ENCODE results near the gene TNKS2. TPM values are rescaled to one million over a fixed set of nuclear protein-coding genes. Genes with fewer than 3 reads are reported as not detected.
"Not testable (repeated sequence)": the region's sequence is repeated elsewhere in the genome, so short reads cannot be mapped to it uniquely, and the experiment has no call there.

TNKS2 gene
- total RNA-seq, 2 donors from 2014 or later: 48.5 to 52.3 TPM

DNA sequence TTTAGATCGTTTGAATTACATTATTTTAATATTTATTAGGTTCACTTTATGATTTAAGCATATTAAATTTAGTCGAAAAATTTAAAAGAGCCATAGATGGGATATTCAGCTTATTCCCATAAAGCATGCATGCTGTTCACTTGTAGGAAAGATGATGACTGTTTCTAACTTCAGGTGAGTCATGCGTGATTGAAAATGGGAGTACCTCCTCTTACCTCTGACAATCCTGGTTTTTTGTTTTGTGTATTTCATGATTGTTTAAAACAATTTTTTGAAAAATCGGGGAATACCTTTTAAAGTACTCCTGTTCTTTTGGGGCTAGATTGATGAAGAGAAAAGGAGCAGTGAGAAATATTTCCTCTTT, 1.4 kb downstream of the TNKS2 start:
- Mint-ChIP-seq H3K27me3 (ENCODE audit: low read depth) (no peaks in the 10 kb centered on the region), H3K9me3 (no peaks in the 10 kb centered on the region), H3K36me3 (ENCODE audit: insufficient read depth in 2 of 2) (peaks cover 14 to 31% of the 10 kb centered on the region in 2 donors), H3K4me3 (peak overlapping the region; percentile 91 to 98), H3K27ac (peak overlapping the region; percentile 92), H3K4me1 (ENCODE audit: low read depth) (peaks cover 68% of the 10 kb centered on the region)
- peak; percentile 5 for DNase-seq
- no peak for ATAC-seq (replicated peaks in 1 of 2)

DNA sequence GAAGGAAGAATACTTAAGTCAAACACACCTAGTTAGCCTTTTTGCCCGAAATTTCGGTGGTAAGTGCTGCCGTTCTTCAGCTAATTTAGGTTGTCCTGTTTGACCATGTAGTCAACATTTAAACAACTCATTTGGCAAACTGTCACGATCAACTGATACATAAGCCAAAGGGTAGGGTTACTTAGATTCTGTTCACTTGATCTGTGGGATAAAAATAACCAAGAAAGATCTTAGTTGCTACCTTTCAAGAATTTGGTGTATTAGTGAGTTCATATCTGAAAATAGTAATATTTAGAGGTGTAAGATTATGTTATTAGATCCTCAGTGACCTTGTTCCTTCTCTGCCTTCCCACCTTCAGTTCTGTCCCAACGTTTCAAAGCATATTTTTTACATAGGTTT, 2.0 kb downstream of the TNKS2 start:
- peaks cover 70% of the 10 kb centered on the region for H3K4me1 Mint-ChIP-seq (ENCODE audit: low read depth)
- ATAC-seq (replicated peaks in 1 of 2) (no peak), DNase-seq (no peak)
- H3K36me3 Mint-ChIP-seq (ENCODE audit: insufficient read depth in 2 of 2): peaks cover 17 to 33% of the 10 kb centered on the region in 2 donors
- no peaks in the 10 kb centered on the region for H3K9me3 Mint-ChIP-seq
- peak overlapping the region; percentile 91 to 98 for H3K4me3 Mint-ChIP-seq
- peak overlapping the region; percentile 92 for H3K27ac Mint-ChIP-seq
- H3K27me3 Mint-ChIP-seq (ENCODE audit: low read depth): no peaks in the 10 kb centered on the region

DNA sequence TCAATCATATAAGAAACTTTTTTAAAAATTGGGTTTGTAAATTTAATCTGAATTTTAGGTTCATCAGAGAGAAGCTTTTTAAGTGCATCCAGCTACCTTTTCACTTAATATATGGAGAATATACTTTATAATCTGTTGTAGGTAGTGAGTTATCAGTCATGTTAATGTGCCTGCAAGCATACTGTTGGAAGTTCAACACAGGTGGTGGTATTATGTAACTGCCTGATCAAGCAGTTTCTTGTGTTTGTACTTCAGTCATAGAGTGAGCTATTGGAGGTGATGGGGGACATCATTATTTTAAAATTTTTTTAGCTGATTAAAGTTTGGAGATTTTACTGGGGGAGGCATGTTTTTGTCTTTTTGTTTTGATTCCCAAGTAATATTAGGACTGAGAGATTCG, 2.5 kb downstream of the TNKS2 start:
- Mint-ChIP-seq H3K36me3 (ENCODE audit: insufficient read depth in 2 of 2) (peaks cover 17 to 38% of the 10 kb centered on the region in 2 donors), H3K4me3 (peak overlapping the region; percentile 91 to 98), H3K4me1 (ENCODE audit: low read depth) (peaks cover 73% of the 10 kb centered on the region), H3K27me3 (ENCODE audit: low read depth) (no peaks in the 10 kb centered on the region), H3K9me3 (no peaks in the 10 kb centered on the region), H3K27ac (peak overlapping the region; percentile 92)
- DNase-seq (no peak), ATAC-seq (replicated peaks in 1 of 2) (no peak)

DNA sequence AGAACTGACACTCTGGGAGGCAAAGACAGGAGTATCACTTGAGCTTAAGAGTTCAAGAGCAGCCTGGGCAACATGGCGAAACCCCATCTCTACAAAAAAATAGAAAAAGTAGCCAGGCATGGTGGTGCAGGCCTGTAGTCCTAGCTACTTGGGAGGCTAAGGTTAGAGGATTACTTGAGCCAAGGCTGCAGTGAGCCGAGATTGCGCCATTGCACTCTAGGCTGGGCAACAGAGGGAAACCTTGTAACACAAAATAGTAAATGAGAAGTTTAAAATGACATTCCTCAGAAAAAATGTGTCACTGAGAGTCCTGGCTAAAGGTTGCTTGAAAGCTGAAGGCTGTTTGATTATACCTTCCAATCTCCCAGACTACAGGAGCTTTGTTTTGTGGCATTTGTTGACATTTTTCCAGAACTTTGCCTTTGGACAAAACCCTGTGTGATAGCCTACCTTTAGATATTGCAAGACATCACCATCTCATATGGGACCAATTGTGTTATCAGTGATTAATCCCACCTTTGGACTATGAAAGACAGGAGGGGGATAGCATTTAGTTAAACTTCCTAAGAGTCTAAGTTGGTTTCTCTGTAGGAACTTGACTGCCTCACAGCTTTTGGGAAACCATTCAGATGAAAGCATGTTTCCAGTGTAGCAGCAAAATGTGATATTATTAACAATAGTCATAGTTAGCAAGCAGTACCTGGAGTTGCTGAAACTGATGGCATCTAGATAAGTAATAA, 5.3 kb downstream of the TNKS2 start:
- DNase-seq (no peak), ATAC-seq (replicated peaks in 1 of 2) (no peak)
- H3K27me3 Mint-ChIP-seq (ENCODE audit: low read depth): no peaks in the 10 kb centered on the region
- no peak overlapping the region for H3K27ac Mint-ChIP-seq
- no peaks in the 10 kb centered on the region for H3K9me3 Mint-ChIP-seq
- peaks cover 14 to 41% of the 10 kb centered on the region in 2 donors for H3K36me3 Mint-ChIP-seq (ENCODE audit: insufficient read depth in 2 of 2)
- H3K4me3 Mint-ChIP-seq: no peak overlapping the region
- H3K4me1 Mint-ChIP-seq (ENCODE audit: low read depth): peaks cover 67% of the 10 kb centered on the region

DNA sequence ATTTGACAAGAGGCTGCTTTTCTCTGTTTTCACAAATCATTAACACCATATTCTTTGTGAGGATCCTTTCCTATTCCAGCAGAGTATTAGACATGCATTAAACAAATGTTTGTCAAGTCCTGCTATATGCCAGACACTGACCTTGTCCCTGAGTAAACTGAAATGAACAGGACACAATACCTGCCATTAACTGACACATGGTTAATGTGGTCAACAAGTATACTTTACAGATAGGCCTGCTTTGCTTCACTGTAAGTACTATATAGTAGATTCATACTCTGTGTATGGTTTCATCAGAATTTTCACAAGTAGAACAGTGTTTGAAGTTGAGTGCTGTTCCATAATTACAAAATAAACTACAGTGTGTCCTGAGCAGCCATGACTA, 5.9 kb downstream of the TNKS2 start:
- no peak for ATAC-seq (replicated peaks in 1 of 2)
- Mint-ChIP-seq H3K9me3 (no peaks in the 10 kb centered on the region), H3K27me3 (ENCODE audit: low read depth) (no peaks in the 10 kb centered on the region), H3K4me1 (ENCODE audit: low read depth) (peaks cover 72% of the 10 kb centered on the region), H3K4me3 (peak overlapping the region in 1 of 2 donors; percentile 20), H3K27ac (no peak overlapping the region), H3K36me3 (ENCODE audit: insufficient read depth in 2 of 2) (peaks cover 12 to 38% of the 10 kb centered on the region in 2 donors)
- DNase-seq: no peak

DNA sequence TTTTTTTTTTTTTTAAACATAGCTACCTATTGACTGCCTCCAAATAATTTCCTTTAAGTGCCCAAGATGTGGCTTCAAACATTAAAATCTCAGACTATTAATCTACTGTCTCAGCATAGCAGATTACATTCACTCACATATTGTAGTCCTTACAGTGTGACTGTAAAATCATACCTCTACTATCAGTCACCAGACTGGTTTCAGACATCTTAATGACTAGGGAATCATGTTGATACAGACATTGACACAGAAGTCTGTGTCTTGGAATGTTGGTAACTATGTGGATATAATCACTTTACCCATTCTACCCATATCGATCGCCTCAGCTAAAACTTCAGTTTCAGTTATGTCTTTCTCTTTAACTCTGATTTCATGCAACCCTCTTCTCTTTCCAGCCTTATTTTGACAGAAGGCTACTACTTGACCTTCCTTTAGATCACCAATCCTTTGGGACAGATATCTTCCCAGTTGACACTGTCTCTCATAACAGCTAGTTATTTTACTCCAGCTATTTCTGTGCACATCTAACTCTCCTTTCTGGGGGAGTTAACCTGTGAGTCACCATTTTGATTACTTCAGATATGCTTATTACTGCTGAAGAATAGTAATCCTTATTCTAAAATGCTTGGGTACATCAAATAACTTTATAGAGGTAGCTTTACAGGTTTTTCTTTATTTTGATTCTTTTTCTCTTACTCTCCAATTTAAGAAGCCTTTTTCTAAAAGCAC, 7.0 kb downstream of the TNKS2 start:
- Mint-ChIP-seq H3K27me3 (ENCODE audit: low read depth) (no peaks in the 10 kb centered on the region), H3K36me3 (ENCODE audit: insufficient read depth in 2 of 2) (peaks cover 9 to 31% of the 10 kb centered on the region in 2 donors), H3K27ac (peak overlapping the region; percentile 20), H3K4me1 (ENCODE audit: low read depth) (peaks cover 72% of the 10 kb centered on the region), H3K9me3 (no peaks in the 10 kb centered on the region), H3K4me3 (peak overlapping the region in 1 of 2 donors; percentile 17)
- no peak for DNase-seq
- peak in 1 of 2 donors; percentile 33 for ATAC-seq (replicated peaks in 1 of 2)

DNA sequence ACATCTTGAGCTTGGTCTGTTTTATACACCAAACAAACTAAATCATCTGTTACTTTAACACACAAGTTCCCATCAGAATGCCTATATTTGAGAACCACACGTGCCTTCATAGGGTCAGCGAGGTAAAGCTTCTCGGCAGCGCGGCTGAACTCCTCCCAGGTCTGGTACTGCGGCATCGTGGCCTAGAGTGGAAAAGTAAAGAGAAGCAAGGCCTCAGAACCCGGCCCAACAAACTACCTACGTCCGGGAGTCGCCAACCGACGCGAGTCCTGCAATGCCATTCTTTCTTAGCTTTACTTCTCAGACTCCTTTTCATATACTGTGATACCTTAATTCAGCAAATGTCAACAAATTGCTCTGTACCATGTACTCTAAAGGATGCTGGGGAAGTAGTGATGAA, 9.0 kb downstream of the TNKS2 start:
- peak in 1 of 2 donors; percentile 58 for ATAC-seq (replicated peaks in 1 of 2)
- H3K4me1 Mint-ChIP-seq (ENCODE audit: low read depth): peaks cover 66% of the 10 kb centered on the region

DNA sequence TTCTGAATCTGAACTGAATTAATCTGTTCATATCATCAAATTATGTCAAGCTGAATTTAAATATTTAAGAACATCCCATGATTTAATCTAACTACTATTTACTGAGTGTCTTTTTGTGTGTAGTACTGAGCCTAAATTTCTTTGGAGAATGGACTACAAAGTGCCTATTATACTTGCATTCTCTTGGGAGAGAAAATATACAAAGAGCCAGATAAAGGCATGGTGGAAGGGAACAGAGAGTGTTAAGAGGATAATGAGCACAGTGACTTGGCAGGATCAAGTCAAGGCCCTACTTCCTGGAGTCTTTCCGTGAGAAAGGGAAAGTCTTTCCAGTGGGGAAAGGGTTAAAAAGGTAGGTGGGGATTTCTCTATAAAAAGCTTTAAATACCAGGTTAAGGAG, 15.0 kb downstream of the TNKS2 start:
- Mint-ChIP-seq H3K27ac (peak overlapping the region; percentile 15), H3K4me1 (ENCODE audit: low read depth) (peaks cover 36% of the 10 kb centered on the region), H3K4me3 (no peak overlapping the region), H3K9me3 (no peaks in the 10 kb centered on the region), H3K36me3 (ENCODE audit: insufficient read depth in 2 of 2) (peaks cover 3 to 22% of the 10 kb centered on the region in 2 donors), H3K27me3 (ENCODE audit: low read depth) (no peaks in the 10 kb centered on the region)
- ATAC-seq (replicated peaks in 1 of 2): no peak
- DNase-seq: no peak

More for the DNA sequence above, 9.0 kb downstream of the TNKS2 start:
- peaks cover 4 to 19% of the 10 kb centered on the region in 2 donors for H3K36me3 Mint-ChIP-seq (ENCODE audit: insufficient read depth in 2 of 2)
- not testable (repeated sequence) for DNase-seq; H3K4me3 Mint-ChIP-seq; H3K27ac Mint-ChIP-seq; H3K9me3 Mint-ChIP-seq; H3K27me3 Mint-ChIP-seq (ENCODE audit: low read depth)

DNA sequence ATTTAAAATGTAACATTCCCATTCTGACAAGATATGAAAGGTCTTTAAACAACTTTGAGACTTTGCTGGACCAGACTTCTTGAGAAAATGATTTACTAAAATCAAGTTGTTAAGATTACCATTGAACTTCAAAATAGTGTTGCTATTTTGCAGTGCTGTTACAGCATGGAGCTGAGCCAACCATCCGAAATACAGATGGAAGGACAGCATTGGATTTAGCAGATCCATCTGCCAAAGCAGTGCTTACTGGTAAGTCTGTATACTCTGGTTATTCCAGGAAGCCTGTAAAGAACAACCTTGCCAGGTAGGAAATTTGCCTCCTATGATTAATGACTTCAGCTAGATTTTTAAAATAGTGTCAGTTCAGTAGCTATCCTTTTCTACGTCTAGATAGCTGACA, 18.8 kb downstream of the TNKS2 start:
- Mint-ChIP-seq H3K4me1 (ENCODE audit: low read depth) (peaks cover 11% of the 10 kb centered on the region), H3K9me3 (no peaks in the 10 kb centered on the region), H3K27ac (no peak overlapping the region), H3K36me3 (ENCODE audit: insufficient read depth in 2 of 2) (peaks cover 10 to 31% of the 10 kb centered on the region in 2 donors), H3K4me3 (no peak overlapping the region), H3K27me3 (ENCODE audit: low read depth) (no peaks in the 10 kb centered on the region)
- ATAC-seq (replicated peaks in 1 of 2) (no peak), DNase-seq (no peak)

DNA sequence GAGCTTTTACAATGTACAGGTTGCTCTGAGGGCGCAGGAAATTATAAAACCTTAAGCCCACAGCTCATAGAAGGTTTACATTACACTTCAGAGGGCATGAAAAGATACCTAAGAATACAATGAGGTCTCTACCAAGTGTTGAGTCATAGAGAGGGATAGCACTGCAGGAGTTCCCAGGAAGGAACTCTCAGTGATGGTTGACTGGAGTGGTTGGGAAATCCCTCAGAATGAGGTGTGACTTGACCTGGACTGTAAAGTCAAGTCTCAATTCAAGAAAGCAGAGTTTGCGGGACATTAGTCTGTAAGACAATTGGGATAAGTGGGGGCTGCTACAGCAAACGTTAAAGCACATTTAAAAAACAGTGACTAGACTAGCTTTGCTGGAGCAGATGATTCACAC, 21.9 kb downstream of the TNKS2 start:
- ATAC-seq (replicated peaks in 1 of 2) (no peak), DNase-seq (no peak)
- H3K27me3 Mint-ChIP-seq (ENCODE audit: low read depth): no peaks in the 10 kb centered on the region
- peaks cover 7 to 28% of the 10 kb centered on the region in 2 donors for H3K36me3 Mint-ChIP-seq (ENCODE audit: insufficient read depth in 2 of 2)
- no peak overlapping the region for H3K27ac Mint-ChIP-seq
- no peak overlapping the region for H3K4me3 Mint-ChIP-seq
- H3K4me1 Mint-ChIP-seq (ENCODE audit: low read depth): no peaks in the 10 kb centered on the region
- H3K9me3 Mint-ChIP-seq: no peaks in the 10 kb centered on the region

DNA sequence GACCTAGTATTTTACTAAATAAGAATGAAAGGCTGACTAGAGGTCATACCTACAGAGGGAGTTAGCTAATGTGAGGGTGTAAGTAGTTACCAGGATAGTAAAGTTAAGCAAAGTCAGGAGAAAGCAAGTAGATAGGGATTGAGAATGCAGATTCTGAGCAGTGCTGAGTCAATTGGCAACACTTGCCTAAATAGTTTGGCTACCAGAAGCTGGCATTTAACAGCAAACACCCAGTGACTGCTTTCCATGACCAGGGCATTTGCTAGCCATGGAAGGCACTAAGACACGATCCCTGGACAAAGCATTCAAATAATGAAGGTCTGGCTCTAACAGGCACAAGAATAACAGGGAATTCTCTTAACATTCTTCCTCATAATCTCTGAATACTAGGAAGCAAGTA, 25.9 kb downstream of the TNKS2 start:
- Mint-ChIP-seq H3K9me3 (no peaks in the 10 kb centered on the region), H3K27me3 (ENCODE audit: low read depth) (no peaks in the 10 kb centered on the region), H3K4me1 (ENCODE audit: low read depth) (no peaks in the 10 kb centered on the region), H3K36me3 (ENCODE audit: insufficient read depth in 2 of 2) (peaks cover 9 to 28% of the 10 kb centered on the region in 2 donors), H3K4me3 (no peak overlapping the region), H3K27ac (no peak overlapping the region)
- no peak for DNase-seq
- no peak for ATAC-seq (replicated peaks in 1 of 2)

DNA sequence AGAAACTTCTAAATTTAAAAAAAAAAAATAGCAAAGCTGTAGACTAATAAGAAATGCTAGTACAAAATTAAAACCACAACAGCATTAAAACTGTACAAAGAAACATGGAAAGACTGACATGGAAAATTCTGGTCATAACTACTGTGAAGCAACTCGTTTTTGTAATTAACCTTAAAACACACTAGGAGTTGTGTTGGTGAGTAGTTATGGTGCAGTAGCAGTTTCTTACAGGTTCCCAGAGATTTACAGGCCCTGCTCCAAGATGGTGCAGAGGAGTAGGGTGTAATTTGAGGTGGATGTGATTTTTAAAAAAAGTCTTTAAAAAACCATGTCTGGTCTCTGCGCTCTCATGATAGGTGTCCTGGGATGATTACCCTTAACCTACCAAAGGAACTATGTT, 31.0 kb downstream of the TNKS2 start:
- Mint-ChIP-seq H3K27me3 (ENCODE audit: low read depth) (no peaks in the 10 kb centered on the region), H3K4me1 (ENCODE audit: low read depth) (no peaks in the 10 kb centered on the region), H3K36me3 (ENCODE audit: insufficient read depth in 2 of 2) (peaks cover 4 to 12% of the 10 kb centered on the region in 2 donors), H3K9me3 (no peaks in the 10 kb centered on the region), H3K27ac (no peak overlapping the region), H3K4me3 (no peak overlapping the region)
- DNase-seq (no peak), ATAC-seq (replicated peaks in 1 of 2) (no peak)

DNA sequence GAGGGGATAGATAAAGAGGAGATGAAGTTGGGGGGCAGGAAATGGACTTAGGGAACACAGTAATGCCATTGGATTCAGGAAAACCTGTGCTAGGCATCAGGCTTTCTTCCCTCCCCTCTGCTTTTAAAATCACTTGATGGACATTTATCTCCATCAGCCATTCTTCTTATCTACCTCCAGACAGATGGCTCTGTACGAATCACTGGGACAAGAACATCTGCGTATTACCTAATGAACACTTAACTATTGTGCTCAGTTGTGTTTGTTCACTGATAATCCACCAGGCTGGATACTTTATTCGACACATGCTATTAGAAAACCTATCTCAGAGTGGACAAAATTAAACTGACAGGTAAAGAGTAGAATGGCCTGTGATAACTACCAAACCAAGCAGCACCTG, 40.0 kb downstream of the TNKS2 start:
- H3K9me3 Mint-ChIP-seq: no peaks in the 10 kb centered on the region
- H3K36me3 Mint-ChIP-seq (ENCODE audit: insufficient read depth in 2 of 2): peaks cover 12 to 34% of the 10 kb centered on the region in 2 donors
- no peak for DNase-seq
- no peaks in the 10 kb centered on the region for H3K27me3 Mint-ChIP-seq (ENCODE audit: low read depth)
- no peak overlapping the region for H3K4me3 Mint-ChIP-seq
- no peaks in the 10 kb centered on the region for H3K4me1 Mint-ChIP-seq (ENCODE audit: low read depth)
- no peak overlapping the region for H3K27ac Mint-ChIP-seq
- no peak for ATAC-seq (replicated peaks in 1 of 2)

Measured in activated T-cell treated with anti-CD3 and anti-CD28 coated beads, Interleukin-2, amount 50 U/mL, for 72 hours (primary cell).